Measurements from ENCODE around the gene MYOCD. TPM values are rescaled to one million over a fixed set of nuclear protein-coding genes. Genes with fewer than 3 reads are reported as not detected.

Gene MYOCD
- total and polyA plus RNA-seq, 4 donors = 0.73 to 6.1 (median 3.1) TPM

DNA sequence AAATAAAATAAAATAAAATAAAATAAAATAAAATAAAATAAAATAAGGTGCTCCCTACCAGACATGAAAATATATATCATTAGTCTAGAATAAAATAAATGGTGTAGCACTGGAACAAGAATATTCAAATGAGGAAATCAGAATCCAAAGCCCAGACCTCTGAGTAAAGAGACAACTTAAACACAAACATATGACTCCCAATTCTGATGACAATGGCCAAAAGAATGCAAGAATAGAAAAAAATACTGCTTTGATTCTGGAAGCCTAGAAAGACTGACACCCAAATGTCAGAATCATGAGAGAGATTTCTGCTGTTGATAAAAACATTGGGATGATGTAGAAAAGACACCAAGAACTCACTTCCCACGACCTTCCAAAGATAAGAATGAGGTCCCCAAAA, 27.9 kb downstream of the MYOCD start:
- Histone ChIP-seq H3K27ac (ENCODE audit: low read depth in 1 of 2, low read length in 1 of 2) (no peak overlapping the region), H3K4me3 (no peak overlapping the region), H3K9me3 (ENCODE audit: control insufficient read depth in 4 of 4, insufficient read depth in 3 of 4, low read length in 3 of 4) (peaks cover 0 to 5% (median 0%) of the 10 kb centered on the region in 4 donors), H3K4me1 (ENCODE audit: control insufficient read depth in 5 of 5, insufficient read depth in 5 of 5, low read length in 5 of 5) (peaks cover 0 to 8% (median 0%) of the 10 kb centered on the region in 5 donors), H3K36me3 (ENCODE audit: control insufficient read depth in 4 of 4, insufficient read depth in 4 of 4, low read length in 4 of 4) (no peaks in the 10 kb centered on the region), H3K9ac (ENCODE audit: insufficient read depth in 1 of 2, low read length in 2 of 2) (no peak overlapping the region), H3K27me3 (ENCODE audit: control insufficient read depth in 3 of 3, insufficient read depth in 3 of 3, low read length in 2 of 3) (no peaks in the 10 kb centered on the region)
- no peak for ATAC-seq (ENCODE audit: insufficient read depth, low FRiP score)
- TF ChIP-seq, protein P1, sequence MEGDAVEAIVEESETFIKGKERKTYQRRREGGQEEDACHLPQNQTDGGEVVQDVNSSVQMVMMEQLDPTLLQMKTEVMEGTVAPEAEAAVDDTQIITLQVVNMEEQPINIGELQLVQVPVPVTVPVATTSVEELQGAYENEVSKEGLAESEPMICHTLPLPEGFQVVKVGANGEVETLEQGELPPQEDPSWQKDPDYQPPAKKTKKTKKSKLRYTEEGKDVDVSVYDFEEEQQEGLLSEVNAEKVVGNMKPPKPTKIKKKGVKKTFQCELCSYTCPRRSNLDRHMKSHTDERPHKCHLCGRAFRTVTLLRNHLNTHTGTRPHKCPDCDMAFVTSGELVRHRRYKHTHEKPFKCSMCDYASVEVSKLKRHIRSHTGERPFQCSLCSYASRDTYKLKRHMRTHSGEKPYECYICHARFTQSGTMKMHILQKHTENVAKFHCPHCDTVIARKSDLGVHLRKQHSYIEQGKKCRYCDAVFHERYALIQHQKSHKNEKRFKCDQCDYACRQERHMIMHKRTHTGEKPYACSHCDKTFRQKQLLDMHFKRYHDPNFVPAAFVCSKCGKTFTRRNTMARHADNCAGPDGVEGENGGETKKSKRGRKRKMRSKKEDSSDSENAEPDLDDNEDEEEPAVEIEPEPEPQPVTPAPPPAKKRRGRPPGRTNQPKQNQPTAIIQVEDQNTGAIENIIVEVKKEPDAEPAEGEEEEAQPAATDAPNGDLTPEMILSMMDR (IDR thresholded peaks at IDR 0.05; ENCODE audit: control extremely low read depth, extremely low read depth) = no peak
- no peak for DNase-seq
- WGBS, 2 donors = 44 to 48% methylated on average over 1 of the region's 1 CpG

DNA sequence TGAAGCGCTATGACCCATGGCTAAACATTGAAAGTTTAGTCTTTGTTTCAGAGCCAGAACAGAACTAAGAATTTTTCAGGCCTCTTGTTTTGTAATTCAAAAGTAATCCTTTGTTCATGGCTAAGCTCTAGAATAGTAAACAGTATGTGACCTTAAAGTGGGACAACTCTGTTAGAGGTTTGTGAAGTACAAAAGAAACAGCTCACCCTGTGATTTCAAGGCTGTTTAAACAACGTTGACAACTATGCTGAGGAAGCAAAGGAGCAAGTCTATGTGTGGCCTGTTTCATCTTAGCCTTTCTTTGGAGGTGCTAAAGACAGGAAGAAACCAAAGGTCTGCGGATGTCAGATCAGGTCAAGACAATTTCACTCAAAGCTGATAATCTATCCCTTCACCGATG, 40.4 kb downstream of the MYOCD start:
- Histone ChIP-seq H3K4me3 (no peak overlapping the region), H3K9ac (ENCODE audit: insufficient read depth in 1 of 2, low read length in 2 of 2) (no peak overlapping the region), H3K27me3 (ENCODE audit: control insufficient read depth in 3 of 3, insufficient read depth in 3 of 3, low read length in 2 of 3) (no peaks in the 10 kb centered on the region), H3K4me1 (ENCODE audit: control insufficient read depth in 5 of 5, insufficient read depth in 5 of 5, low read length in 5 of 5) (peaks cover 0 to 9% (median 0%) of the 10 kb centered on the region in 5 donors), H3K36me3 (ENCODE audit: control insufficient read depth in 4 of 4, insufficient read depth in 4 of 4, low read length in 4 of 4) (no peaks in the 10 kb centered on the region), H3K9me3 (ENCODE audit: control insufficient read depth in 4 of 4, insufficient read depth in 3 of 4, low read length in 3 of 4) (no peaks in the 10 kb centered on the region), H3K27ac (ENCODE audit: low read depth in 1 of 2, low read length in 1 of 2) (no peak overlapping the region)
- 62 to 64% methylated on average over 4 of the region's 4 CpGs for WGBS, 2 donors
- TF ChIP-seq, protein P1 (IDR thresholded peaks at IDR 0.05; ENCODE audit: control extremely low read depth, extremely low read depth) = no peak
- ATAC-seq (ENCODE audit: insufficient read depth, low FRiP score) = no peak
- peak in 1 of 3 donors; percentile 29 for DNase-seq

DNA sequence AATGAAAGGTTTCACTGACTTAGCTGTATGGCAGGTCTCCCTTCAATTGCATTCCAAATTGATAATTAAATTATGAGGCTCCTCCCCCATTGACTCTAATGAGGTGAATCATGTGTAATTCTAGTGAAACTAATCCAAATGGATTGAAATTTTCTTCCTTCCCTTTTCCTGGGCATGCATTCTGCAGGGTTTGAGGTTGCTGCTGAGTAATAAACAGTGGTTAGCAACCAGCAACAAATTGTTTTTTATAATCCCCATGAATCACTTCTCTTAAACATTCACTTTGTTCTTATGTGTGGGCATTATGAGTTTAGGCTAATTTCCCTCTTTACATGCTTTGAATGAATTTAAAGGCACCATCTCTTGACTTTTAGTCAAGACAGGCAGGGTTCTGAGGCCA, 43.4 kb downstream of the MYOCD start:
- Histone ChIP-seq H3K27me3 (ENCODE audit: control insufficient read depth in 3 of 3, insufficient read depth in 3 of 3, low read length in 2 of 3) (no peaks in the 10 kb centered on the region), H3K4me3 (no peak overlapping the region), H3K4me1 (ENCODE audit: control insufficient read depth in 5 of 5, insufficient read depth in 5 of 5, low read length in 5 of 5) (peaks cover 0 to 15% (median 0%) of the 10 kb centered on the region in 5 donors), H3K9ac (ENCODE audit: insufficient read depth in 1 of 2, low read length in 2 of 2) (no peak overlapping the region), H3K9me3 (ENCODE audit: control insufficient read depth in 4 of 4, insufficient read depth in 3 of 4, low read length in 3 of 4) (no peaks in the 10 kb centered on the region), H3K36me3 (ENCODE audit: control insufficient read depth in 4 of 4, insufficient read depth in 4 of 4, low read length in 4 of 4) (peaks cover 0 to 2% (median 0%) of the 10 kb centered on the region in 4 donors), H3K27ac (ENCODE audit: low read depth in 1 of 2, low read length in 1 of 2) (no peak overlapping the region)
- DNase-seq (no peak), ATAC-seq (ENCODE audit: insufficient read depth, low FRiP score) (no peak)
- TF ChIP-seq, protein P1 (IDR thresholded peaks at IDR 0.05; ENCODE audit: control extremely low read depth, extremely low read depth) = no peak

DNA sequence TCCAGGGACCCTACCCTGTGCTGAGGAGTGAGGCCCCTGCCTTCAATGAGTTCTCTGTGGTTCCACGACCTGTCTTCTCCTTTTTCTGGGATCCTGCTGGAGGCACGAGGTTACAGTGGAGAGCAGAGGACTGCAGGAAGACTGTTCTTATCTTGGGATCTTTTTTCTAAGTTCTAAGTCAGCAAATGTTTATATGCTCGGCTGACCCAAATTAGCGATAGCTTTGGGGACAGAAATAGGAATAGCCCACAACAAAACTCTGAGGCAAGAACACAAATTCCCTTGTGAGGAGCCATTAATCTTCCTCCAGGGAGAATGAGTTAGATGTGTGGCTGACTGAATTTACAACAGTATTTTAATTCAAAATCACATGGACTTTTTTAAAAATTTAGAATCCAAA, 46.7 kb downstream of the MYOCD start:
- 49 to 50% methylated on average over 4 of the region's 4 CpGs for WGBS, 2 donors
- Histone ChIP-seq H3K4me3 (no peak overlapping the region), H3K27ac (ENCODE audit: low read depth in 1 of 2, low read length in 1 of 2) (no peak overlapping the region), H3K4me1 (ENCODE audit: control insufficient read depth in 5 of 5, insufficient read depth in 5 of 5, low read length in 5 of 5) (peaks cover 0 to 9% (median 0%) of the 10 kb centered on the region in 5 donors), H3K9ac (ENCODE audit: insufficient read depth in 1 of 2, low read length in 2 of 2) (no peak overlapping the region), H3K27me3 (ENCODE audit: control insufficient read depth in 3 of 3, insufficient read depth in 3 of 3, low read length in 2 of 3) (no peaks in the 10 kb centered on the region), H3K9me3 (ENCODE audit: control insufficient read depth in 4 of 4, insufficient read depth in 3 of 4, low read length in 3 of 4) (no peaks in the 10 kb centered on the region), H3K36me3 (ENCODE audit: control insufficient read depth in 4 of 4, insufficient read depth in 4 of 4, low read length in 4 of 4) (peaks cover 0 to 6% (median 0%) of the 10 kb centered on the region in 4 donors)
- no peak for ATAC-seq (ENCODE audit: insufficient read depth, low FRiP score)
- TF ChIP-seq, protein P1 (IDR thresholded peaks at IDR 0.05; ENCODE audit: control extremely low read depth, extremely low read depth) = no peak
- no peak for DNase-seq
